SU-DHL-6 (cell line): ENCODE results near the gene MRPL55.

Experiments used
- H2AFZ ChIP-seq: fragments of 200-600 bp; sonication (generic); 2 replicates; pipeline ENCODE4 v1.6.1; 2014; ENCODE audit warnings: low read depth, mild to moderate bottlenecking, moderate library complexity, mixed read lengths, antibody characterized with exemption, low read length; ENCODE audit not compliant: severe bottlenecking
- H3F3A ChIP-seq: fragments of 200-600 bp; shearing (Covaris generic); 2 replicates; pipeline ENCODE4 v1.6.0; 2016; ENCODE audit warnings: antibody characterized with exemption, mild to moderate bottlenecking; ENCODE audit not compliant: insufficient read depth
- H3K27ac ChIP-seq: fragments of 200-600 bp; sonication (generic); 2 replicates; pipeline ENCODE4 v1.5.1; 2016; ENCODE audit warnings: low read depth, mild to moderate bottlenecking, low read length, moderate library complexity, mixed read lengths
- H3K27me3 ChIP-seq: fragments of 200-600 bp; sonication (generic), shearing (Covaris generic); 2 replicates; pipeline ENCODE4 v1.6.0; 2014; ENCODE audit warnings: mild to moderate bottlenecking, low read length
- H3K36me3 ChIP-seq: fragments of 200-600 bp; sonication (generic); 2 replicates; pipeline ENCODE4 v1.6.1; 2014; ENCODE audit warnings: mild to moderate bottlenecking, low read length, mixed read lengths
- H3K4me2 ChIP-seq: fragments of 300-600, 200-600 bp; shearing (Covaris generic), sonication (generic); 2 replicates; pipeline ENCODE4 v1.6.0; 2014; ENCODE audit warnings: low read length, low read depth, mild to moderate bottlenecking; ENCODE audit not compliant: poor library complexity, severe bottlenecking
- H3K4me3 ChIP-seq: fragments of 200-600 bp; sonication (generic); 2 replicates; pipeline ENCODE4 v1.5.1; 2014; ENCODE audit warnings: antibody characterized with exemption, low read length, mild to moderate bottlenecking, mixed read lengths; ENCODE audit not compliant: insufficient read depth, poor library complexity, severe bottlenecking
- H3K79me2 ChIP-seq: fragments of 200-600 bp; sonication (generic); 2 replicates; pipeline ENCODE4 v1.6.1; 2014; ENCODE audit warnings: mild to moderate bottlenecking, low read length, moderate library complexity; ENCODE audit not compliant: insufficient read depth
- H3K9ac ChIP-seq: fragments of 200-600 bp; sonication (generic); 2 replicates; pipeline ENCODE4 v1.7.0; 2014; ENCODE audit warnings: mild to moderate bottlenecking, low read length
- H3K9me2 ChIP-seq: fragments of 200-600 bp; sonication (generic); replicated peaks from 2 replicates; pipeline ENCODE4 v1.6.1; 2014; ENCODE audit warnings: low read length; ENCODE audit not compliant: insufficient read depth
- H3K9me3 ChIP-seq: fragments of 200-600 bp; sonication (generic); 2 replicates; pipeline ENCODE4 v1.6.1; 2014; ENCODE audit warnings: low read length, mixed read lengths; ENCODE audit not compliant: insufficient read depth
- H4K20me1 ChIP-seq: fragments of 200-600 bp; sonication (generic); 2 replicates; pipeline ENCODE4 v1.6.1; 2014; ENCODE audit warnings: low read depth, mild to moderate bottlenecking, antibody characterized with exemption, low read length, moderate library complexity, mixed read lengths
- CTCF ChIP-seq: fragments of 200-600 bp; sonication (generic); IDR thresholded peaks from one replicate; pipeline ENCODE4 v1.5.1; 2017; ENCODE audit warnings: antibody characterized with exemption, mild to moderate bottlenecking, low read length, moderate library complexity; ENCODE audit not compliant: insufficient read depth, poor library complexity, severe bottlenecking
- EZH2phosphoT487 ChIP-seq: fragments of 200-600 bp; sonication (generic), shearing (Covaris generic); conservative IDR thresholded peaks from 2 replicates; pipeline ENCODE4 v1.6.1; 2018; ENCODE audit warnings: mild to moderate bottlenecking, antibody characterized with exemption, low read length, moderate library complexity, mixed read lengths

Gene MRPL55

DNA sequence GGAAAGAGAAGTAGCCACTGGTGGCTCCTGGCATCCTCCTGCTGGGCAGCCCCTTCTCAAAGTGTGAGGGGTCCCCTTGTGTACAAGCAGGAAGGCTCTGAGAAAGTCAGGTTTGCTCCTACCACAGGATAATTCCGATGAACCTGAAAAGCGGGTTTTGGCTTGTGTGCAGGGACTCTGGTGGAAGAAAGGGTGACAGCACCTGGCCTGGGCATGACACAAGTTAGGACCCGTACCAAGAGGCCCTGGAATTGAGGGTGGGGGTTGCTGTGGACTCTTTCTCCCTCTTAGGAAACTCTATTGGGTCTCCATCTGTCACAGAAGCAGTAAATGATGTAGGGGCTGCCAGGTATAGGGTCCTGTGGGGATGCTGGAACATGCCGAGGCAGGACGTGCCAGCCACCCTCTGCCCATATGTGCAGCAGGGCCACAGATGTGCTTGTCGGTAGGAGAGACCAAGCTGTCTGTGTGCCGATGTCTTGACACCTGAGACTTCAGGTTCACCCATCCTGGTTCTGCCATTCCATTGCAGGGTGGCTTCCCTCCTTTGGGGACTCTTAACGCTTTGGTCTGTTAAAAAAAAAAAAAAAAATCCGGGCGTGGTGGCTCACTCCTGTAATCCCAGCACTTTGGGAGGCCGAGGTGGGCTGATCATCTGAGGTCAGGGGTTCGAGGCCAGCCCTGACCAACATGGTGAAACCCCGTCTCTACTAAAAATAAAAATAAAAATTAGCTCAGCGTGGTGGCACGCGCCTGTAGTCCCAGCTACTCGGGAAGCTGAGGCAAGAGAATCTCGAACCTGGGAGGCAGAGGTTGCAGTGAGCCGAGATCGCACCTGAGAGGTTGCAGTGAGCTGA lies 15.8 kb downstream of the MRPL55 start:
- H3K4me2 ChIP-seq: no peak overlapping the region
- peaks cover 30% of the 10 kb centered on the region for H4K20me1 ChIP-seq
- peaks cover 37% of the 10 kb centered on the region for H3K36me3 ChIP-seq
- H2AFZ ChIP-seq: no peak overlapping the region
- no peaks in the 10 kb centered on the region for H3K27me3 ChIP-seq
- no peak overlapping the region for H3K9ac ChIP-seq
- no peak overlapping the region for H3K4me3 ChIP-seq
- no peak overlapping the region for H3K27ac ChIP-seq
- peaks cover 20% of the 10 kb centered on the region; the same call in 1 of the 2 replicates for H3K9me3 ChIP-seq
- no peaks in the 10 kb centered on the region for H3K9me2 ChIP-seq
- no peaks in the 10 kb centered on the region for H3F3A ChIP-seq
- no peak for TF ChIP-seq EZH2phosphoT487
- TF ChIP-seq CTCF: no peak
- H3K79me2 ChIP-seq: peaks cover 93% of the 10 kb centered on the region

DNA sequence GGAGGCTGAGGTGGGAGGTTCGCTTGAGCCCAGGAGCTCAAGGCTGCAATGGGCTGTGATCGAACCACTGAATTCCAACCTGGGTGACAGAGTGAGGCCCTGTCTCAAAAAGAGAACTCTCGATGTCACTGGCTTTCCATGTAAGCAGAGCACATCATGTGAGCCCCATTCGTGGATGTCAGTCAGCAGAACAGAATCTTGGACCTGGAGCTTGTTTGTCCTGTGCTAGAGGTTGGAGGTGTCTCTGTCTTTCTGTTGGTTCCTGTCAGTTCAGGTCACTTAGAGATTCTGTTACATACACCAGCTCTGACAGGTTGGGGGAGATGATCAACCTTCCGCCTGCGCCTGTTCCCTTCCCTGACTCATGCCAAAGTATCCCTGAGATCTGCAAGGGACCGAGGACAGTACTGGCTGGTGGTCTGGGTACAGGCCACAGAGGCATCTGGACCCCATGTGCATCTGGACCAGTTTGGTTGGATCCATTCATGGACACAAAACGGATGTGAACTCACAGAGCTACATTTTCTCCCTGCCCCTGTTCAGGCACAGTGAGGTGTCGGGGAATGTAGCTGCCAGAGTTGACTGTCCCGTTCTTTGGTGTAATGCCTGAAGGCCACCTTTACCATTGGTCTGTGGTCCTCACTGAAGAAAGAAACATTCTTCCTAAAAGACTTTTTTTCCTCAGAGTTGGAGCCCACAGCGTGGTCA lies 16.6 kb downstream of the MRPL55 start:
- Histone ChIP-seq H3K4me3 (no peak overlapping the region), H3K27ac (no peak overlapping the region), H3K79me2 (peaks cover 100% of the 10 kb centered on the region), H3K4me2 (no peak overlapping the region), H3K27me3 (no peaks in the 10 kb centered on the region), H4K20me1 (peaks cover 30% of the 10 kb centered on the region), H3F3A (no peaks in the 10 kb centered on the region), H2AFZ (no peak overlapping the region), H3K36me3 (peaks cover 37% of the 10 kb centered on the region), H3K9me2 (no peaks in the 10 kb centered on the region), H3K9me3 (peaks cover 20% of the 10 kb centered on the region; the same call in 1 of the 2 replicates), H3K9ac (no peak overlapping the region)
- TF ChIP-seq EZH2phosphoT487: no peak
- no peak for TF ChIP-seq CTCF

DNA sequence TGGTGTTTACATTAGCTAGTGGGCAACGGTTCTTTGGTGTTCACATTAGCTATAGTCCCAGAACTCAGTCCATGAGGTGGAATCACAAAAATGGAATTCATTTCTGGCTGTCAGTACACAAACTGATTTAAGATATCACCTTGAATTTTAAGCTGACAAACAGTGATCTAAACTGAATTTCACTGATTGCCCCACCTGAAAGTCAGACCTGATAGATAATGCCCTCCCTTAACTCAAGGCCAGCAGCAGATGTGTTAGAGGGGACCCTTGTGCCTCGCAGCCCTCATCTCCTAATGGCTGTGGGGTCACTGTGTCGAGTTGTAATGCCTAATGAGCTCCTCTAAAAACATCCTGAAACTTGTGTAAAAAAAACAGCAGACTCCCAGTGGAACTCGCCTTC lies 18.0 kb downstream of the MRPL55 start:
- H4K20me1 ChIP-seq: peaks cover 40% of the 10 kb centered on the region
- no peak overlapping the region for H3K27ac ChIP-seq
- H3K79me2 ChIP-seq: peaks cover 100% of the 10 kb centered on the region
- H2AFZ ChIP-seq: no peak overlapping the region
- no peaks in the 10 kb centered on the region for H3K9me2 ChIP-seq
- no peaks in the 10 kb centered on the region for H3F3A ChIP-seq
- H3K36me3 ChIP-seq: peaks cover 37% of the 10 kb centered on the region
- TF ChIP-seq EZH2phosphoT487: no peak
- no peak for TF ChIP-seq CTCF
- H3K27me3 ChIP-seq: no peaks in the 10 kb centered on the region
- no peak overlapping the region for H3K9ac ChIP-seq
- no peak overlapping the region for H3K4me3 ChIP-seq
- no peak overlapping the region for H3K4me2 ChIP-seq
- H3K9me3 ChIP-seq: peaks cover 20% of the 10 kb centered on the region; the same call in 1 of the 2 replicates
